H1 (cell line): Measurements from ENCODE around the gene SLC45A1. TPM values are rescaled to one million over a fixed set of nuclear protein-coding genes. Genes with fewer than 3 reads are reported as not detected.

Experiments
- CTCF ChIA-PET: fragments of 300-600 bp; sonication (Branson Sonifier 250); formaldehyde crosslinking; loops from one replicate; lab custom pipeline; 2021; ENCODE audit not compliant: partially characterized antibody; lab: Charles Lee
- POLR2A ChIA-PET: fragments of 300-600 bp; sonication (Branson Sonifier 250); formaldehyde crosslinking; loops from one replicate; lab custom pipeline; 2021; ENCODE audit warnings: inconsistent platforms; ENCODE audit not compliant: partially characterized antibody; lab: Charles Lee
- DNase-seq, 2 experiments: peaks; one replicate each; pipeline versions ENCODE4 v3.0.0 to v3.0.0-alpha.2; 2010 to 2022; ENCODE audit warnings: low spot score in 2 of 2, low read depth in 1 of 2, mixed read lengths in 1 of 2
- FAIRE-seq: peaks from 2 replicates; lab custom pipeline; 2011; peaks lifted over from hg19 to GRCh38; lab: Jason Lieb, UNC
- H2AFZ ChIP-seq: 2 replicates; pipeline ENCODE4 v1.8.1; 2012; ENCODE audit warnings: low read length, inconsistent platforms
- H2AK5ac ChIP-seq: 2 replicates; pipeline ENCODE4 v1.6.1; 2013; ENCODE audit warnings: low read depth, low read length
- H2BK120ac ChIP-seq: replicated peaks from 2 replicates; pipeline ENCODE3; 2013; ENCODE audit warnings: low read depth, low read length, inconsistent platforms
- H2BK12ac ChIP-seq: 2 replicates; pipeline ENCODE4 v1.6.1; 2013; ENCODE audit warnings: low read depth, low read length
- H2BK15ac ChIP-seq: 2 replicates; pipeline ENCODE4 v1.6.1; 2013; ENCODE audit warnings: low read length
- H2BK20ac ChIP-seq: 2 replicates; pipeline ENCODE4 v1.6.1; 2013; ENCODE audit warnings: low read length
- H2BK5ac ChIP-seq: 2 replicates; pipeline ENCODE4 v1.6.1; 2013; ENCODE audit warnings: low read depth, low read length
- H3K14ac ChIP-seq: 2 replicates; pipeline ENCODE4 v1.6.1; 2013; ENCODE audit warnings: inconsistent platforms; ENCODE audit not compliant: insufficient read length
- H3K18ac ChIP-seq: 2 replicates; pipeline ENCODE4 v1.6.1; 2013; ENCODE audit warnings: low read length; ENCODE audit errors: extremely low read depth
- H3K23ac ChIP-seq: 2 replicates; pipeline ENCODE4 v1.6.1; 2013; ENCODE audit warnings: inconsistent platforms; ENCODE audit not compliant: insufficient read length
- H3K23me2 ChIP-seq: 2 replicates; pipeline ENCODE4 v1.6.1; 2013; ENCODE audit warnings: low read depth, low read length
- H3K27ac ChIP-seq: 2 replicates; pipeline ENCODE4 v1.6.1; 2011; ENCODE audit warnings: low read depth, low read length, inconsistent platforms
- H3K27me3 ChIP-seq, 4 experiments: replicated peaks in 1 of 4; 1 replicate in 1 of 4; 2 replicates in 3 of 4; pipeline versions ENCODE4 v1.6.1 to v1.8.1; 2011 to 2013; ENCODE audit warnings: low read length in 3 of 4, mild to moderate bottlenecking in 3 of 4, inconsistent platforms in 2 of 4, mixed read lengths in 2 of 4, moderate library complexity in 1 of 4; ENCODE audit not compliant: control insufficient read depth in 3 of 4, insufficient read depth in 3 of 4; ENCODE audit errors: extremely low read depth in 1 of 4
- H3K36me3 ChIP-seq, 4 experiments: 2 replicates each; pipeline versions ENCODE4 v1.6.1 to v1.8.1; 2011 to 2013; ENCODE audit warnings: mild to moderate bottlenecking in 4 of 4, low read length in 3 of 4, moderate library complexity in 2 of 4, control low read depth in 1 of 4, inconsistent platforms in 1 of 4; ENCODE audit not compliant: insufficient read depth in 4 of 4, control insufficient read depth in 2 of 4
- H3K4ac ChIP-seq: replicated peaks from 2 replicates; pipeline ENCODE3; 2013; ENCODE audit warnings: low read length, low read depth, mixed read lengths, inconsistent platforms; ENCODE audit not compliant: insufficient read length
- H3K4me1 ChIP-seq, 4 experiments: replicated peaks in 1 of 4; 1 replicate in 1 of 4; 2 replicates in 3 of 4; pipeline versions ENCODE4 v1.6.1 to v1.8.1; 2011 to 2013; ENCODE audit warnings: low read length in 3 of 4, inconsistent platforms in 2 of 4, mixed read lengths in 1 of 4; ENCODE audit not compliant: insufficient read depth in 4 of 4, control insufficient read depth in 3 of 4
- H3K4me2 ChIP-seq, 2 experiments: 2 replicates each; pipeline versions ENCODE4 v1.6.1 to v1.8.1; 2011 to 2013; ENCODE audit warnings: low read depth in 2 of 2, low read length in 2 of 2, control low read depth in 1 of 2, inconsistent platforms in 1 of 2, mild to moderate bottlenecking in 1 of 2; ENCODE audit not compliant: insufficient read depth in 1 of 2
- H3K4me3 ChIP-seq, 4 experiments: fragments of 200-600, 300-600 bp in 1 of 4; sonication (generic), shearing (Covaris generic), sonication (Bioruptor Twin) in 1 of 4; 2 replicates each; pipeline versions ENCODE4 v1.5.1 to v1.8.1; 2011 to 2016; ENCODE audit warnings: low read length in 4 of 4, low read depth in 3 of 4, control low read depth in 2 of 4, inconsistent platforms in 2 of 4, mild to moderate bottlenecking in 2 of 4, mixed read lengths in 1 of 4, moderate library complexity in 1 of 4; ENCODE audit not compliant: insufficient read depth in 2 of 4; ENCODE audit errors: extremely low read depth in 1 of 4
- H3K56ac ChIP-seq: replicated peaks from 2 replicates; pipeline ENCODE3; 2013; ENCODE audit warnings: low read depth, mild to moderate bottlenecking, mixed read lengths, low read length, inconsistent platforms; ENCODE audit not compliant: insufficient read length
- H3K79me1 ChIP-seq: 2 replicates; pipeline ENCODE4 v1.6.1; 2013; ENCODE audit warnings: low read depth, low read length, control low read depth
- H3K79me2 ChIP-seq, 2 experiments: 2 replicates each; pipeline versions ENCODE4 v1.6.1 to v1.8.1; 2012 to 2013; ENCODE audit warnings: low read length in 2 of 2, mild to moderate bottlenecking in 2 of 2, inconsistent platforms in 1 of 2; ENCODE audit not compliant: insufficient read depth in 2 of 2, control insufficient read depth in 1 of 2
- H3K9ac ChIP-seq, 4 experiments: replicated peaks in 1 of 4; 1 replicate in 1 of 4; 2 replicates in 3 of 4; pipeline versions ENCODE4 v1.6.1 to v1.8.1; 2011 to 2013; ENCODE audit warnings: low read depth in 3 of 4, low read length in 3 of 4, control low read depth in 2 of 4, mild to moderate bottlenecking in 2 of 4, moderate library complexity in 2 of 4, inconsistent platforms in 1 of 4; ENCODE audit errors: extremely low read depth in 1 of 4
- H3K9me3 ChIP-seq, 2 experiments: 2 replicates each; pipeline versions ENCODE4 v1.6.1 to v1.8.1; 2012 to 2013; ENCODE audit warnings: mild to moderate bottlenecking in 2 of 2, moderate library complexity in 2 of 2, control low read depth in 1 of 2, inconsistent platforms in 1 of 2, low read depth in 1 of 2, low read length in 1 of 2, mixed read lengths in 1 of 2; ENCODE audit not compliant: insufficient read depth in 2 of 2
- H4K20me1 ChIP-seq, 2 experiments: replicated peaks in 1 of 2; 2 replicates each; pipeline versions ENCODE3 to v1.8.1; 2011 to 2013; ENCODE audit warnings: inconsistent platforms in 2 of 2, low read length in 2 of 2, mild to moderate bottlenecking in 1 of 2; ENCODE audit not compliant: insufficient read depth in 2 of 2, control insufficient read depth in 1 of 2
- H4K5ac ChIP-seq: 2 replicates; pipeline ENCODE4 v1.6.1; 2013; ENCODE audit warnings: low read length, low read depth, mixed read lengths, inconsistent platforms; ENCODE audit not compliant: insufficient read length
- H4K8ac ChIP-seq: 2 replicates; pipeline ENCODE4 v1.8.0; 2013; ENCODE audit warnings: mild to moderate bottlenecking, moderate library complexity, low read length, inconsistent platforms; ENCODE audit not compliant: insufficient read depth; ENCODE audit errors: extremely low read depth
- H4K91ac ChIP-seq: replicated peaks from 2 replicates; pipeline ENCODE3; 2013; ENCODE audit warnings: low read length, mixed read lengths, inconsistent platforms; ENCODE audit not compliant: insufficient read length
- ASH2L ChIP-seq: fragments of 200-600, 300-600 bp; sonication (generic); IDR thresholded peaks from one replicate; pipeline ENCODE4 v1.7.1; 2017; ENCODE audit warnings: low read length
- ATF2 ChIP-seq: IDR thresholded peaks from 2 replicates; pipeline ENCODE4 v1.6.1; 2012; ENCODE audit warnings: low read length, inconsistent platforms
- FOSL1 ChIP-seq: IDR thresholded peaks from 2 replicates; pipeline ENCODE4 v1.6.1; 2011; ENCODE audit warnings: mild to moderate bottlenecking, low read depth, low read length, moderate library complexity; ENCODE audit not compliant: insufficient read depth
- HDAC6 ChIP-seq: IDR thresholded peaks from one replicate; pipeline ENCODE4 v1.7.1; 2012; ENCODE audit warnings: low read depth, mild to moderate bottlenecking, inconsistent platforms, low read length, moderate library complexity
- KDM4A ChIP-seq: IDR thresholded peaks from one replicate; pipeline ENCODE4 v1.7.1; 2012; ENCODE audit warnings: low read depth, mild to moderate bottlenecking, moderate library complexity, low read length, inconsistent platforms; ENCODE audit not compliant: severe bottlenecking
- RFX5 ChIP-seq: IDR thresholded peaks from 2 replicates; pipeline ENCODE4 v1.6.1; 2011; ENCODE audit warnings: low read depth, low read length, improper control_type of control experiment, borderline replicate concordance
- SIN3A ChIP-seq, 2 experiments: IDR thresholded peaks in 1 of 2; conservative IDR thresholded peaks in 1 of 2; 2 replicates each; pipeline ENCODE4 v1.6.1; 2011 to 2012; ENCODE audit warnings: low read length in 2 of 2, improper control_type of control experiment in 1 of 2, low read depth in 1 of 2, mild to moderate bottlenecking in 1 of 2
- TAF1 ChIP-seq: IDR thresholded peaks from 2 replicates; pipeline ENCODE4 v1.6.1; 2011; ENCODE audit warnings: mild to moderate bottlenecking, low read depth, low read length
- WGBS, 2 experiments: shearing (Covaris generic) in 1 of 2; methylation state at CpG; one replicate each; pipeline versions ENCODE4 v1.1.6 to v1.1.7; 2013 to 2015; ENCODE audit warnings: low lambda C conversion rate in 2 of 2, mixed read lengths in 2 of 2, inconsistent platforms in 1 of 2, low coverage in 1 of 2, missing lambda C conversion rate in 1 of 2; ENCODE audit not compliant: insufficient replicate concordance in 2 of 2, insufficient coverage in 1 of 2, insufficient read length in 1 of 2; ENCODE audit errors: extremely low coverage in 1 of 2, missing lambda C conversion rate in 1 of 2; 5-methylcytosine and 5-hydroxymethylcytosine counted together
- polyA plus RNA-seq, 7 experiments: library from polyadenylated mRNA; depleted of rRNA in 3 of 7; stranded (reverse) in 5 of 7; unstranded in 2 of 7; fragments of >200 nt in 5 of 7; fragments of 200-250 nt in 2 of 7; gene quantifications; 1 replicate in 5 of 7; 2 replicates in 1 of 7; 4 replicates in 1 of 7; pipeline versions ENCODE4 v1.2.1 to v1.2.3, GENCODE V29; 2011 to 2013; ENCODE audit warnings: missing spikeins in 2 of 7, mixed read lengths in 2 of 7
- total RNA-seq: library from RNA; stranded (reverse); fragmentation: NEBNext Ultra II Directional; extraction: Animal tissue kit (Norgen Biotek cat#: 25700); gene quantifications from 2 replicates; pipeline ENCODE4 v1.2.1, GENCODE V29; 2021

SLC45A1 gene
- total and polyA plus RNA-seq, 2 of the 8 experiments (the other 6 are each of a cell fraction or from before 2014, with no cell fraction given) = 1.0 to 1.7 TPM

DNA sequence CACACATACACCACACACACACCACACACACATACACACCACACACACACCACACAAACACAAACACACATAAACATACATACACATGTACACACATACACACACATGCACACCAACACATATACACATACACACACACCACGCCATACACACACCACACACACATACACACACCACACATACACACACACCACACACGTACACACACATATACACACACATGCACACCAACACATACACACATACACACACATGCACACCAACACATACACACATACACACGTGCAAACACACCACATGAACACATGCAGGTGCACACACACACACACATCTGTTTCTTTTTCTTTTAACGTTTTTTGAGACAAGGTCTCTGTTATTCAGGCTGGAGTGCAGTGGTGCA lies 41.0 kb upstream of the SLC45A1 start:
- no peak for FAIRE-seq
- 83% methylated on average over 4 of the region's 4 CpGs; no CpG with 5 or more reads in 1 of the 2 experiments for WGBS, 2 experiments

More for the DNA sequence above, 41.0 kb upstream of the SLC45A1 start:
- H2BK5ac ChIP-seq = no peak overlapping the region; the same call in 1 of the 2 replicates
- peak overlapping the region; percentile 89 for H4K91ac ChIP-seq
- DNase-seq = no peak
- ChIA-PET POLR2A (interaction anchor here (1.2 to 1.6 kb wide), 2 partner anchors 11 to 19 kb away, joined by 3 to 4 read pairs; no protein-coding TSS in a partner anchor), CTCF (no interaction called here)
- peak overlapping the region; percentile 93; the same call in 1 of the 2 replicates for H2BK15ac ChIP-seq
- peak overlapping the region; percentile 56; the same call in 1 of the 2 replicates for H2BK12ac ChIP-seq
- H3K27ac ChIP-seq = no peak overlapping the region
- H4K5ac ChIP-seq = no peak overlapping the region
- H3K9ac ChIP-seq = no peak overlapping the region
- no peak overlapping the region for H3K4me2 ChIP-seq
- no peak overlapping the region for H3K14ac ChIP-seq
- H3K23ac ChIP-seq = no peak overlapping the region
- peak overlapping the region; percentile 96 for H3K56ac ChIP-seq
- no peak overlapping the region for H3K18ac ChIP-seq
- 0 out of 2 replicates have a peak, but pooled peaks cover 2% of the 10 kb centered on the region for H3K79me1 ChIP-seq
- H3K36me3 ChIP-seq = no peaks in the 10 kb centered on the region
- no peaks in the 10 kb centered on the region for H3K27me3 ChIP-seq
- H3K4ac ChIP-seq = peak overlapping the region; percentile 69
- H4K20me1 ChIP-seq = peaks cover 0 to 2% of the 10 kb centered on the region in 2 experiments
- no peak overlapping the region for H3K4me3 ChIP-seq
- H2AK5ac ChIP-seq = peak overlapping the region; percentile 68
- no peak overlapping the region for H2BK20ac ChIP-seq
- H3K23me2 ChIP-seq = peaks cover 5% of the 10 kb centered on the region; the same call in 1 of the 2 replicates
- no peak for TF ChIP-seq RFX5
- TF ChIP-seq HDAC6 = no peak
- no peak for TF ChIP-seq TAF1
- no peak for TF ChIP-seq KDM4A
- no peak for TF ChIP-seq ATF2
- no peak for TF ChIP-seq ASH2L
- no peak for TF ChIP-seq SIN3A (conservative IDR thresholded peaks at IDR 0.05 in 1 of 2, IDR thresholded peaks at IDR 0.05 in 1 of 2; ENCODE audit: low read depth in 1 of 2, low read length in 2 of 2)
- TF ChIP-seq FOSL1 = no peak
- no peaks in the 10 kb centered on the region for H3K4me1 ChIP-seq
- no peak overlapping the region for H2AFZ ChIP-seq
- no peak overlapping the region for H2BK120ac ChIP-seq
- no peaks in the 10 kb centered on the region; a peak in 1 of 4 replicates for H3K9me3 ChIP-seq
- no peak overlapping the region; the same call in 1 of the 2 replicates for H4K8ac ChIP-seq
- no peaks in the 10 kb centered on the region for H3K79me2 ChIP-seq
